Skeletal muscle satellite cell (primary cell): ENCODE results near the gene PTPRU.
"Not testable (repeated sequence)": the region's sequence is repeated elsewhere in the genome, so short reads cannot be mapped to it uniquely, and the experiment has no call there.

Experiments
- H3K27me3 ChIP-seq: 2 replicates; pipeline ENCODE4 v1.7.0; 2013; ENCODE audit warnings: low read length; ENCODE audit not compliant: control insufficient read depth, insufficient read depth
- H3K36me3 ChIP-seq: 2 replicates; pipeline ENCODE4 v1.7.0; 2013; ENCODE audit warnings: mild to moderate bottlenecking, control low read depth, low read length; ENCODE audit not compliant: insufficient read depth
- H3K4me1 ChIP-seq: 2 replicates; pipeline ENCODE4 v1.7.0; 2013; ENCODE audit warnings: low read length; ENCODE audit not compliant: control insufficient read depth, insufficient read depth
- H3K4me2 ChIP-seq: 2 replicates; pipeline ENCODE4 v1.7.0; 2013; ENCODE audit warnings: mild to moderate bottlenecking, low read length
- H3K4me3 ChIP-seq: 2 replicates; pipeline ENCODE4 v1.7.0; 2013; ENCODE audit warnings: low read length
- H3K9ac ChIP-seq: 2 replicates; pipeline ENCODE4 v1.7.0; 2013; ENCODE audit warnings: mild to moderate bottlenecking, low read depth, low read length, moderate library complexity
- H3K9me3 ChIP-seq: replicated peaks from 2 replicates; pipeline ENCODE4 v1.7.0; 2013; ENCODE audit warnings: mild to moderate bottlenecking, control low read depth, low read length

PTPRU gene

DNA sequence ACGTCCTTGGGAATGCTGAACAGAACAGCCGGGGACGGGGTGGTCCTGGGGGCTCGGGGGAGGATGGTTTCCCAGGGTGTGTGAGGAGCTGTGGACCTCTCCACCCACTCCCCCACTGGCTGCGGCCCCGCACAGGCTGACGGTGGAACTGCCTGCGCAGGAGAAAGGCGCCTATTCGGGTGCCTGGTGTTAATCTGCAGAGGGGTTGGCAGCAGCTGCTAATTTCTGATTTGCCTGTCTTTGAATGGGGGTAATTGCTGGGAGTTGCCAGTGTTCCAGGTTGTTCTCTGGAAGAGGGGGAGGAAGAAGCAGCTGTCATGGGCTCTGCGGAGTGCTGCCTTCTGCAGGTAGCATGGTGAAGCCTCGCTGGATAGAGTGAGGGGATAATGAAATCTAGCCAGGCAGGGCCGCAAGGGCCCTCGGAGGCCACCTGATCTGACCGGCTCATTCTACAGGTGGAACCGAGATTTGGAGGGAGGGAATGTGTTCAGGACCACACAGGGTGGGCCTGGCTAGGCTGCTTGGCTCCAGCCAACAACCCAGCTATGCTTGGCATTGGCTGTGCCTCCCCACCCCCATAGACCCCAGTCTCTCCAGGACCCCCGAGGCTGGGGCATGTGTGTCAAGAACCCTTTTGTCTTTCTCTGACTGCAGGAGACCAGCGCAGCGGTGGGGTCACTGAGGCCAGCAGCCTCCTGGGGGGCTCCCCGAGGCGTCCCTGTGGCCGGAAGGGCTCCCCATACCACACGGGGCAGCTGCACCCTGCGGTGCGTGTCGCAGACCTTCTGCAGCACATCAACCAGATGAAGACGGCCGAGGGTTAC is 67.1 kb downstream of the PTPRU start:
- Histone ChIP-seq H3K4me1 (no peaks in the 10 kb centered on the region), H3K4me2 (no peak overlapping the region), H3K36me3 (no peaks in the 10 kb centered on the region), H3K9me3 (no peaks in the 10 kb centered on the region), H3K27me3 (no peaks in the 10 kb centered on the region), H3K4me3 (no peak overlapping the region), H3K9ac (no peak overlapping the region)

DNA sequence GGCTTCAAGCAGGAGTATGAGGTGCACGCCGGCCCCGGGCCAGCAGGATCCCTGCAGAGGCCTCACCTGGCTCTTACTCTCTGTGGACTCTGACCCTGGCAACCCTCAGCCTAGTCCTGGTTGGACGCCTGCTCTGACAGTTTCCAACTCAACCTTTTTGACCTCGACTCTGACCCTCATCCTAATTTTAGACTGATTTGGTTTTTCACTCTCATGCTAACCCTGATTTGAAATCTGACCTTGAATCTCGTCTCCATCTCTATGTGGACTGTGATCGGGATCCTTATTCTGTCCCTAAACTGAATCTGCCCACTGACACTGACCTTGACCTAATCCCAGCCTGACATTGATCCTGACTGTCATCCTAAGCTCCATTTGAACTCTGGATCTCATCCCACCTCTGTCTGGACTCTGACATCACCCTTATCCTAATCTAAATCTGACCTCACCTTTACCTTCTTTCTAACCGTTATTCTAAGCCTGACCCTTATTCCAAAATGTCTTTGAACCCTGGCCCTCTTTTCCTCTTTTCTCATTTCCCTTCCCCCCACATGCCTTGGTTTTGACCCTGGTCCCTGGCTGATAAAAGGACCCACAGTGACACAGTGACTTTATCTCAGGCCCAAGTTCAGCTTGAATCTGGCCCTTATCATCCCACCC is 67.8 kb downstream of the PTPRU start:
- H3K36me3 ChIP-seq, result no peaks in the 10 kb centered on the region

DNA sequence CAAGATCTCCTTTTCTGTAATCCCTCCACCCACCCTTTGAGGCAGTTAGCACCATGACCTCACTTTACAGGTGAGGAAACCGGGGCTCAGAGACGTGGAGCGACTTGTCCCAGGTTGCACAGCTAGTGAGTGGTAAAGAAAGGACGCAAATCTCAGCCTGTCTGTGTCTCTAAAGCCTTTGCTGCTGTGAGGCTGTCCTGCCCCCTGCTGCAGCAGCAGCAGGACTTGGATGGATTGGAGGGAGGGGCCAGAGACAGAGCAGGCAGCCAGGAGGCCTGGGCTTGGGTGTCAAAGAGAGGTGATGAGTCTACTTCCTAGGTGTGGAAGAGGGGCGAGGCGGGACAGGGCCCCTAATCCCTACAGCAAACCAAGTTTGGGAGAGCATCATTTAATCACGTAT is 69.6 kb downstream of the PTPRU start:
- Histone ChIP-seq H3K4me1 (no peaks in the 10 kb centered on the region), H3K9ac (no peak overlapping the region), H3K9me3 (no peaks in the 10 kb centered on the region), H3K4me3 (no peak overlapping the region), H3K27me3 (no peaks in the 10 kb centered on the region), H3K36me3 (no peaks in the 10 kb centered on the region), H3K4me2 (no peak overlapping the region)

More for the DNA sequence above, 67.8 kb downstream of the PTPRU start:
- H3K4me2 ChIP-seq, result no peak overlapping the region
- H3K4me1 ChIP-seq, result no peaks in the 10 kb centered on the region
- H3K4me3 ChIP-seq, result no peak overlapping the region
- H3K9me3 ChIP-seq, result no peaks in the 10 kb centered on the region
- H3K9ac ChIP-seq, result no peak overlapping the region
- no peaks in the 10 kb centered on the region for H3K27me3 ChIP-seq

DNA sequence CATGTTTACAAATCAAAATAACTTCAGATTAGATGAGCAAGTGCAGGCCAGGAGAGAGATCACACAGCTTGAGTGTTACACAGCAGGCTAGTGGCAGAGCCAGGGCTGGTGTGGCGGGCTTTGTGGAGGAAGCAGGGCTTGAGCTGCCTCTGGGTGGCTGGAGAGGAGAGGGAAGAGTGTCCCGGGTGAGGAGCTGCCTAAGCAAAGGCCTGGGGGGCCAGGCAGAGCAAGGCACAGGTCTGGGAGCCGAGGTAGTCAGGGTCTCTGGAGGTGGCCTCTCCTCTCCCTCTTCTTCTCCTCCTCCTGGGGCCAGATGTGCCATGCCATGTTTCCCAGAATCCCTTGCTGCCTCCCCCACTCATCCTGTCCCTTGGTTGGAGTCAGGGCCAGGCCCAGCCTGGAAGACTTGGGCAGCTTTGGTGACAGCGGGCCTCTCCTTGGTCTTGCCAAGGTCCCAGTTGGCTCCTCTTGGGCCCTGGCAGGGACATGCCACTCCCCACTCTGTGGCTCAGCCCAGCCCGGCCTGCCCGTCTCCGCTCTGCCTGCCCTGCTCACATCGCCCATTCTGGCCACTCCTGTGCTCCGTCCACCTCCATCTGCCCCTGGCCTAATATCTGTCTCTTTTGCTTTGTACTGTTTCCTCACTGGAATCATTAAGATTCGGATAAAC is 70.3 kb downstream of the PTPRU start:
- Histone ChIP-seq H3K27me3 (no peaks in the 10 kb centered on the region), H3K36me3 (no peaks in the 10 kb centered on the region), H3K9me3 (no peaks in the 10 kb centered on the region), H3K4me2 (no peak overlapping the region), H3K9ac (no peak overlapping the region), H3K4me3 (no peak overlapping the region), H3K4me1 (no peaks in the 10 kb centered on the region)

DNA sequence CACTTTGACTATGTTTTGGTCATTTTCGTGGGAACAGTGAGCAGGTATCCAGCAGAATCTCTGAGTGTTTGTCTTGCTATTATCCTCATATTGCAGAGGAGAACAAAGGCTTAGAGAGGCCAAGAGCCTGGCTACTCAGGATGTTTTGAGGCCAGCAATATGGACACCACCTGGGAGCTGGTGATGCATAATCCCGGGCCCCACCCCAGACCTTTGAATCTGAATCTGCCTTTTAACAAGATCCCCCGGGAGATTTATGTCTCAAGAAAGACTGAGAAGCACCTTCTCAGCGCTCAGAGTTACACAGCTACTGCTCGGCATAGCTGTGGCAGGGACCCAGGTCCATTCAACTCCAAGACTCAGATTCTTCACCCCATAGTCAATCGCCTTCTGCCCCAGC is 72.8 kb downstream of the PTPRU start:
- Histone ChIP-seq H3K4me2 (no peak overlapping the region), H3K4me1 (no peaks in the 10 kb centered on the region), H3K9ac (no peak overlapping the region), H3K4me3 (no peak overlapping the region), H3K27me3 (no peaks in the 10 kb centered on the region), H3K36me3 (no peaks in the 10 kb centered on the region), H3K9me3 (no peaks in the 10 kb centered on the region)

DNA sequence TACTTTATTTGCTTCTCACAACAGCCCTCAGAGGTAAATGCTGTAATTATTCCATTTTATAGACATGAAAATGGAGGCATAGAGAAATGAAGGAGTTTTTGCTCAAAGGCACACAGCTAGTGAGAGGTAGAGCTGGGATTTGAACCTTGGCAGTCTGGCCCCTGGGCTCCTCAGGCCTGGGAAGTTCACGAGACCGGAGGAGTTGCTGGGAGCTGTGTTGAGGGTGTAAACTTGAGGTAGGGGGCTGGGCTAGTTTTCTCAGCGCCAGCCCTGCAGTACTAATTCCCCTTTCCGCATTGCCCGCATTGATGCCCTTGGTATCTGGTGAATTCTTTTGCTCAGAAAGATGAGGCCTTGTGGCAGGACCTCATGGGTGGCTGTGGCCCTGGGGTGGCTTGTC is 73.3 kb downstream of the PTPRU start:
- Histone ChIP-seq H3K4me3 (no peak overlapping the region), H3K4me2 (no peak overlapping the region), H3K9me3 (no peaks in the 10 kb centered on the region), H3K9ac (no peak overlapping the region), H3K27me3 (no peaks in the 10 kb centered on the region), H3K4me1 (no peaks in the 10 kb centered on the region), H3K36me3 (no peaks in the 10 kb centered on the region)

DNA sequence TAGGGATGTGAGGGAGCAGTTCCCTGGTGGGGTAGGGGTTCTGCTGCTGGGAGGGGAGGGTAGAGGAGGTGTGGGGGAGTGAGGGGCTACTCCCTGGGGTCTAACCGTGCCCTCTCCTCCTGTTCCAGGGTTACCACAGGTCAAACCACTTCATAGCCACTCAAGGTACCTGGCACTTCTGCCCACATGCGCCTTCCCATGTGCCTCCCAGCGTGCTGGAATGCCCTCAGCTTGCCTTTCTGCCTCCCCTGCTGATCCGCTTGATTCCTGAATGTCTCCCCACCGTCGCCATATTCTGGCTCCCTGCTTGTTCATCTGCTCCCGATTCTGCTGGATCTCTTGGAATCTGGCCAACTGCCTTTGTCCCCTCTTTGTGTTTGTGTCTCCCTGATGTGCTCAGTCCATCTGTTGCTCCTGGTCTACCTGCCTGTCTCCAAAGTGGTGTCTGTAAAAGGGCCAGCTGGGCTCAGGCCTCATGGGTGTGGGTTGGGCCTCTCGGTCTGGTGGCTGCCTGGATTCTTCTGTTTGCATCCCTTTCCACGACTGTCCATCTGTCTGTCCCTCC is 74.4 kb downstream of the PTPRU start:
- H3K4me2 ChIP-seq, result no peak overlapping the region
- no peak overlapping the region for H3K9ac ChIP-seq
- H3K27me3 ChIP-seq, result no peaks in the 10 kb centered on the region
- no peaks in the 10 kb centered on the region for H3K4me1 ChIP-seq
- H3K9me3 ChIP-seq, result no peaks in the 10 kb centered on the region
- no peaks in the 10 kb centered on the region for H3K36me3 ChIP-seq
- H3K4me3 ChIP-seq, result no peak overlapping the region

DNA sequence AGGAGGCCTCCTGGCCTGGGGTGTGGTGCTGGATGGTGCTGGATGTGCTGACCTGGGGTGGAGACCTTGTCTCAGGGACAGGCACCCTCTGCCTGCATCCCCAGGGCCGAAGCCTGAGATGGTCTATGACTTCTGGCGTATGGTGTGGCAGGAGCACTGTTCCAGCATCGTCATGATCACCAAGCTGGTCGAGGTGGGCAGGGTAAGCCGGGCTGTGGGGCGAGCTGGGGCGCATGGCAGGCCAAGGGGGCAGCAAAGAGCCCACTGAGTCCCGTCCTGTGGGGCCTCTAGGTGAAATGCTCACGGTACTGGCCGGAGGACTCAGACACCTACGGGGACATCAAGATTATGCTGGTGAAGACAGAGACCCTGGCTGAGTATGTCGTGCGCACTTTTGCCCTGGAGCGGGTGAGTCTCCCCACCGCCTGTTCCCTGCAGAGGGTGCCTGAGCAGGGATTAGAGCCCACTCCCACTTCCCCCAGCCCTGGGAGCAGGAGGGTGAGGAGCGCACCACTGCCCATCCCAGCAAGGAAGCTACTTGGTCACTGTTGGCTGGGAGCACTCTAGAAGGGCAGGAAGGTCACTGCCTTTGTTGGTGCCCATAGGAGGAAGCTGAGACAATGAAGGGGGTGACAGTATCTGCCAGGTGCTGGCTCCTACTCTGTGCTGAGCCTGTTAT is 75.2 kb downstream of the PTPRU start:
- no peak overlapping the region for H3K4me2 ChIP-seq
- H3K9me3 ChIP-seq, result no peaks in the 10 kb centered on the region
- H3K9ac ChIP-seq, result no peak overlapping the region
- no peaks in the 10 kb centered on the region for H3K36me3 ChIP-seq
- H3K4me1 ChIP-seq, result no peaks in the 10 kb centered on the region
- no peak overlapping the region for H3K4me3 ChIP-seq
- H3K27me3 ChIP-seq, result no peaks in the 10 kb centered on the region

DNA sequence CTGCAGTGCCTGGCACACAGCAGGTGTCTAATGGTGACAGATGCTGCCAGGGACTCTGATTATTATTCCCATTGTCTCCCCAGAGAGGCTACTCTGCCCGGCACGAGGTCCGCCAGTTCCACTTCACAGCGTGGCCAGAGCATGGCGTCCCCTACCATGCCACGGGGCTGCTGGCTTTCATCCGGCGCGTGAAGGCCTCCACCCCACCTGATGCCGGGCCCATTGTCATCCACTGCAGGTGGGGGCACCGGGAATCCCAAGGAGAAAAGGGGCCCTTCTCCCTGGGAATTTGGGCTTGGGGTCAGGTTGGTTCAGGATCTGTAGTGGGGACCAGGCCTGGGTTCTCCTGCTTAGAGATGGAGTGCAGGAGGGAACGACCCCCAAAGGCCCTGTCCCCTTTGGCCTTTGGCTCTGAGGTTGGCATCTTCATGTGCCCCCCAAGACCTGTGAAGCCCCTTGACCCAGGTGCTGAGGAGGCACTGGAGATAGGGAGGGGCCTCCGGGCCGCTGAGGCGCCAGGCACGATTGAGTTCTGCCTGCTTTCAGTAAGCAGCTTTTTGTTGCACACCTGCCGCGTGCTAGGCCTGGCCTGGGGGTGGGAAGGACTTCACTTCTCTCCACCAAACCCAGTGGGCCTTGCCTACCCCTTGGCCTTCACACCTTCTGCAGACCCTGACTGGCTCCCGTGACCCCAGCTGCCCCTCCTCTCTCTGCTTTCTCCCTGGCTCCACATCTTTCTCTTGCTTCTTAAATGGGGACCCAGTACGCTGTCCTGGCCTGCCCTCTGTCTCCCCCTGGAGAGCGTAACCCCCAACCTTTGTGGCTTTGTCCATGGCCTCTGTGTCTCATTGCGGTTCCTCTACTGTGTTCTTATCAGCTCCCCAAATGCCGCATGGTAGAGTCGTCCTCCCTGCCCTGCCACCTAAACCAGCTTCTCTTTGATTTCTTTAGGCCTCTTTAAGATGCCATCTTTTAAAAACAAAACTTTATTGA is 76.4 kb downstream of the PTPRU start:
- Histone ChIP-seq H3K36me3 (no peaks in the 10 kb centered on the region), H3K9me3 (no peaks in the 10 kb centered on the region), H3K4me2 (no peak overlapping the region), H3K27me3 (no peaks in the 10 kb centered on the region), H3K9ac (no peak overlapping the region), H3K4me3 (no peak overlapping the region), H3K4me1 (no peaks in the 10 kb centered on the region)

DNA sequence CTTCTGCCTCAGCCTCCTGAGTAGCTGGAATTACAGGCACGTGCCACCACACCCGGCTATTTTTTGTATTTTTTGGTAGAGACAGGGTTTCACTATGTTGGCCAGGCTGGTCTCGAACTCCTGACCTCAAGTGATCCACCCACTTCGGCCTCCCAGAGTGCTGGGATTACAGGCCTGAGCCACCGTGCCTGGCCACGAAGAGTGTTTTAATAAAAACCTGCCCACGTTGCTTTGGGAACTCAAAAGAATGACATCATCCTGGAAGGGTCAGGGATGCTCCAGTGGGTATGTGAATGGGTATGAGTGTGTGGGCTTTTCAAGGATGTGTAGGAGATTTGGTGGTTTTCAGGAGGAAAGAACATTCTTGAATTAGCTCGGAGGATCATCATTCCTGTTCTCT is 78.4 kb downstream of the PTPRU start:
- not testable (repeated sequence) for H3K4me3 ChIP-seq, H3K4me1 ChIP-seq, H3K4me2 ChIP-seq, H3K36me3 ChIP-seq, H3K27me3 ChIP-seq, H3K9ac ChIP-seq, H3K9me3 ChIP-seq
